Activated CD4-positive, alpha-beta T cell treated with anti-CD3 and anti-CD28 coated beads, Interleukin-2, amount 50 U/mL, for 4 hours (primary cell): ENCODE measurements around the gene ADIPOR2.
"Not testable (repeated sequence)": the region's sequence is repeated elsewhere in the genome, so short reads cannot be mapped to it uniquely, and the experiment has no call there.

Source experiments
- DNase-seq, 2 experiments: peaks; one replicate each; pipeline ENCODE4 v3.0.0-alpha.2; 2020

Gene ADIPOR2

GRCh38 chr12:1665366-1665765, 25.5 kb upstream of the ADIPOR2 start:
- no peak for DNase-seq

GRCh38 chr12:1666215-1666614, 24.7 kb upstream of the ADIPOR2 start:
- no peak for DNase-seq

- no peak for DNase-seq
These were observed 24.1 kb upstream of the ADIPOR2 start for GRCh38 chr12:1666685-1667162.

GRCh38 chr12:1668833-1669543, 21.9 kb upstream of the ADIPOR2 start:
- DNase-seq = no peak

- DNase-seq = no peak
These were observed 20.3 kb upstream of the ADIPOR2 start for GRCh38 chr12:1670358-1671268.

GRCh38 chr12:1676043-1676442, 14.8 kb upstream of the ADIPOR2 start:
- DNase-seq = no peak

GRCh38 chr12:1680804-1681492, 9.9 kb upstream of the ADIPOR2 start:
- no peak for DNase-seq

GRCh38 chr12:1681493-1681807, 9.4 kb upstream of the ADIPOR2 start:
- no peak for DNase-seq

GRCh38 chr12:1688086-1688710, 2.7 kb upstream of the ADIPOR2 start:
- DNase-seq = no peak

GRCh38 chr12:1691123-1692007, 495 bp downstream of the ADIPOR2 start:
- peak; percentile 6 to 8 for DNase-seq

- no peak for DNase-seq
These were observed 1.4 kb downstream of the ADIPOR2 start for GRCh38 chr12:1692226-1692625.

GRCh38 chr12:1692895-1693610, 2.2 kb downstream of the ADIPOR2 start:
- no peak for DNase-seq

- DNase-seq = not testable (repeated sequence)
These were observed 4.2 kb downstream of the ADIPOR2 start for GRCh38 chr12:1695097-1695496.

- DNase-seq = no peak
These were observed 5.2 kb downstream of the ADIPOR2 start for GRCh38 chr12:1695886-1696670.

GRCh38 chr12:1696800-1697199, 5.9 kb downstream of the ADIPOR2 start:
- DNase-seq = no peak

GRCh38 chr12:1697271-1697670, 6.4 kb downstream of the ADIPOR2 start:
- no peak for DNase-seq

- DNase-seq = no peak
These were observed 7.8 kb downstream of the ADIPOR2 start for GRCh38 chr12:1698720-1699119.

- no peak for DNase-seq
These were observed 11.8 kb downstream of the ADIPOR2 start for GRCh38 chr12:1702713-1703112.

- no peak for DNase-seq
These were observed 13.2 kb downstream of the ADIPOR2 start for GRCh38 chr12:1703771-1704722.
